RWPE2 (cell line): ENCODE data around the gene PTBP1.

ENCODE experiments used
- ATAC-seq: fragments of 200-7000 bp; cut with Tn5 transposase; 3 replicates; pipeline ENCODE4 v1.9.1; 2021; ENCODE audit warnings: low read depth
- DNase-seq: peaks from one replicate; pipeline ENCODE4 v3.0.0-alpha.2; 2020; ENCODE audit warnings: low spot score
- H3K27ac ChIP-seq: fragments of 450-650 bp; 2 replicates; pipeline ENCODE4 v1.5.1; 2017; ENCODE audit warnings: mild to moderate bottlenecking; ENCODE audit not compliant: poor library complexity, severe bottlenecking
- H3K27me3 ChIP-seq: fragments of 250-450 bp; sonication (Bioruptor Pico); 2 replicates; pipeline ENCODE4 v1.5.1; 2021; ENCODE audit warnings: mild to moderate bottlenecking, moderate library complexity; ENCODE audit not compliant: insufficient read depth, poor library complexity, severe bottlenecking
- H3K36me3 ChIP-seq: fragments of 250-450 bp; sonication (Bioruptor Pico); 2 replicates; pipeline ENCODE4 v1.5.1; 2020; ENCODE audit warnings: low read depth, mild to moderate bottlenecking, moderate library complexity
- H3K4me1 ChIP-seq: fragments of 250-450 bp; sonication (Bioruptor Pico); 2 replicates; pipeline ENCODE4 v1.5.1; 2021; ENCODE audit warnings: mild to moderate bottlenecking, moderate library complexity; ENCODE audit not compliant: insufficient read depth, poor library complexity, severe bottlenecking
- H3K4me3 ChIP-seq: fragments of 250-450 bp; sonication (Bioruptor Pico); 2 replicates; pipeline ENCODE4 v1.5.1; 2021; ENCODE audit warnings: mild to moderate bottlenecking, moderate library complexity; ENCODE audit not compliant: severe bottlenecking
- H3K9me3 ChIP-seq: fragments of 250-450 bp; sonication (Bioruptor Pico); 2 replicates; pipeline ENCODE4 v1.5.1; 2021; ENCODE audit warnings: mild to moderate bottlenecking, moderate library complexity; ENCODE audit not compliant: severe bottlenecking
- TF ChIP-seq, protein P1 (sequence below): fragments of 450-650 bp; IDR thresholded peaks from one replicate; pipeline ENCODE4 v1.5.1; 2017; ENCODE audit warnings: mild to moderate bottlenecking, moderate library complexity; ENCODE audit not compliant: poor library complexity, severe bottlenecking

PTBP1 gene

DNA sequence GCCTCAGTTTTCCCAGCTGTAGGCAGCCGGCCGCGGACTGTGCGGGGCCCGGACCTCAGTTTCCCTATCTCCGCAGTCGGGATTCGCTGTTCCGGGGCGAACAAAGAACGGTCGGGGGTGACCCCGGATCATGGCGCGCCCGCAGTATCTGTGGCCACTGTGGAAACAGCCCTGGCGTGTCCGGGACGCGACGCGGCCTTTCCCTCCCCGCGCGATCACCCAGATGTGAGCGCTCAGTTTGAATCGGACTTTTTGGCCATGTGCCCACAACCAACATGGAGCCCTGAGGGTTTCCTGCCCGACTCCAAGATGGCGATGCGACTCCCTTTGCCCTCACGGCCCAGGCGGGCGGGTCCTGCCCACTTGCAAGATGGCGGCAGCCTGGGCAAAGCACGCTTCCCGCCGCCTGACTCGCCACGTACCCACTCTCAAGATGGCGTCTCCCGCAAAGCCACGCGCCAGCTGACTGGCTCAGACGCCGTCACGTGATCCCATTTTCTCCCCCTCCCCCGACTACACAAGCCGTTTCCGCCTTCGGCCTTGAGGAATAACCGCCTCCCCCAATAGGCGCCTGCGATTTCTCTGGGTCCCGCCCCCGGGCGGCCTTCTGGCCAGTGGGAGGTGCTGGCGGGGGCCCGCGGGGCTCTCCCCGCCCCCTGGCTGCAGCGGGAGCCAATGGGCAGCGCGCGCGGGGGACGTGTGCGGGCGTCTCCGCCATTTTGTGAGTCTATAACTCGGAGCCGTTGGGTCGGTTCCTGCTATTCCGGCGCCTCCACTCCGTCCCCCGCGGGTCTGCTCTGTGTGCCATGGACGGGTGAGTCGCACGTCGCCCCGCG lies at the start of gene PTBP1:
TSS of gene PTBP1 (plus strand) at position 761 of the 836 bp plus-strand sequence. CDS start at position 807, 46 bp downstream.
- Histone ChIP-seq H3K4me1 (peaks cover 9% of the 10 kb centered on the region), H3K27ac (peak within 1 kb of the TSS; percentile 89), H3K4me3 (peak within 1 kb of the TSS; percentile 73), H3K9me3 (no peaks in the 10 kb centered on the region), H3K27me3 (no peaks in the 10 kb centered on the region), H3K36me3 (peaks cover 40% of the 10 kb centered on the region)
- ATAC-seq (peak; percentile 78), DNase-seq (peak; percentile 99)
- TF ChIP-seq, protein P1, sequence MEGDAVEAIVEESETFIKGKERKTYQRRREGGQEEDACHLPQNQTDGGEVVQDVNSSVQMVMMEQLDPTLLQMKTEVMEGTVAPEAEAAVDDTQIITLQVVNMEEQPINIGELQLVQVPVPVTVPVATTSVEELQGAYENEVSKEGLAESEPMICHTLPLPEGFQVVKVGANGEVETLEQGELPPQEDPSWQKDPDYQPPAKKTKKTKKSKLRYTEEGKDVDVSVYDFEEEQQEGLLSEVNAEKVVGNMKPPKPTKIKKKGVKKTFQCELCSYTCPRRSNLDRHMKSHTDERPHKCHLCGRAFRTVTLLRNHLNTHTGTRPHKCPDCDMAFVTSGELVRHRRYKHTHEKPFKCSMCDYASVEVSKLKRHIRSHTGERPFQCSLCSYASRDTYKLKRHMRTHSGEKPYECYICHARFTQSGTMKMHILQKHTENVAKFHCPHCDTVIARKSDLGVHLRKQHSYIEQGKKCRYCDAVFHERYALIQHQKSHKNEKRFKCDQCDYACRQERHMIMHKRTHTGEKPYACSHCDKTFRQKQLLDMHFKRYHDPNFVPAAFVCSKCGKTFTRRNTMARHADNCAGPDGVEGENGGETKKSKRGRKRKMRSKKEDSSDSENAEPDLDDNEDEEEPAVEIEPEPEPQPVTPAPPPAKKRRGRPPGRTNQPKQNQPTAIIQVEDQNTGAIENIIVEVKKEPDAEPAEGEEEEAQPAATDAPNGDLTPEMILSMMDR: no peak

DNA sequence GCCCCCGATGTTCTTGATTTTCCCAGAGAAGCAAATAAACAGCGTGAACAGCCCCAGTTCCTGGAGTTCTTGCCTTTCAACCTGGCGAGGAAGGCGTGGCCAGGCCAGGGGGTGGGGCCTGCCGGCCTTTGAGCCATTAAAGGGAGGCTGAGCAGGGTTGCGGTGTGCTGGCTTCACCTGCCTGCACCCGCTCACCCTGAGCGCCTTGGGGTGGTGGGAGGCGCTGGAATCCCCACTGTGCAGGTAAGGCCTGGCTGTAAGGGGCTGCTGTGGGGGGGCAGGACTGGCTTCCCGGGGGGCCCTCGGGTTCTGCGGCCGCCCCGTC lies 49.0 kb upstream of the PTBP1 start:
- TF ChIP-seq, protein P1: no peak
- peaks cover 5% of the 10 kb centered on the region for H3K4me1 ChIP-seq
- no peak for DNase-seq
- no peak overlapping the region for H3K27ac ChIP-seq
- H3K4me3 ChIP-seq: no peak overlapping the region
- no peaks in the 10 kb centered on the region for H3K36me3 ChIP-seq
- no peak for ATAC-seq
- no peaks in the 10 kb centered on the region for H3K27me3 ChIP-seq
- H3K9me3 ChIP-seq: peaks cover 5% of the 10 kb centered on the region

- Histone ChIP-seq H3K36me3 (peaks cover 10% of the 10 kb centered on the region), H3K9me3 (peaks cover 5% of the 10 kb centered on the region), H3K4me1 (peaks cover 10% of the 10 kb centered on the region), H3K4me3 (no peak overlapping the region), H3K27ac (peak overlapping the region; percentile 99), H3K27me3 (no peaks in the 10 kb centered on the region)
- TF ChIP-seq, protein P1: no peak
- ATAC-seq: no peak
- no peak for DNase-seq
Observed at GRCh38 chr19:749811-750210, 47.4 kb upstream of the PTBP1 start.

- Histone ChIP-seq H3K4me1 (peaks cover 10% of the 10 kb centered on the region), H3K36me3 (peaks cover 19% of the 10 kb centered on the region), H3K4me3 (peak within 1 kb of the TSS; percentile 62), H3K9me3 (peaks cover 5% of the 10 kb centered on the region), H3K27me3 (no peaks in the 10 kb centered on the region), H3K27ac (peak within 1 kb of the TSS; percentile 99)
- ATAC-seq (peak; percentile 73), DNase-seq (peak; percentile 92)
- TF ChIP-seq, protein P1: peak; percentile 9
Observed at GRCh38 chr19:750640-751423, 46.4 kb upstream of the PTBP1 start, which contains the start of gene MISP. Gene MISP (plus strand): TSS chr19:751112. CDS start chr19:756947, 5,835 bp downstream.
